Right cardiac atrium (tissue), 5 donors: ENCODE measurements around the gene PAN3. TPM values are rescaled to one million over a fixed set of nuclear protein-coding genes. Genes with fewer than 3 reads are reported as not detected.
A peak's percentile ranks its signal among the peaks of the same experiment; 100 is the strongest.

Source experiments
- ATAC-seq, 2 donors: fragments of 200-7000 bp; cut with Tn5 transposase; one replicate each; pipeline versions ENCODE4 v1.8.0 to v1.9.1; 2020; ENCODE audit warnings: moderate library complexity in 2 of 2, mild to moderate bottlenecking in 1 of 2
- DNase-seq, 3 donors: peaks; one replicate each; pipeline ENCODE4 v3.0.0-alpha.2; 2020
- H3K27ac ChIP-seq: one replicate; pipeline ENCODE4 v1.5.1; 2013; ENCODE audit warnings: mild to moderate bottlenecking, low read length, control low read depth, moderate library complexity
- H3K27me3 ChIP-seq: one replicate; pipeline ENCODE4 v1.6.1; 2013; ENCODE audit not compliant: control insufficient read depth, insufficient read depth
- H3K4me1 ChIP-seq: one replicate; pipeline ENCODE4 v1.6.1; 2013; ENCODE audit warnings: low read length; ENCODE audit not compliant: control insufficient read depth, insufficient read depth
- H3K4me3 ChIP-seq: one replicate; pipeline ENCODE4 v1.5.1; 2013; ENCODE audit warnings: low read length, control low read depth
- H3K9me3 ChIP-seq: one replicate; pipeline ENCODE4 v1.6.1; 2013; ENCODE audit warnings: low read length; ENCODE audit not compliant: control insufficient read depth
- WGBS: extraction: QIAGEN DNeasy Blood & Tissue Kit; methylation state at CpG from one replicate; pipeline ENCODE4 v1.1.7; 2013; 5-methylcytosine and 5-hydroxymethylcytosine counted together
- intact Hi-C, 4 donors: fragments of 100-400 bp; cut with DNase I; formaldehyde crosslinking; loops; one replicate each; pipeline versions ENCODE4 v1.11.0 to v1.14.0; 2022 to 2023
- polyA plus RNA-seq: library from polyadenylated mRNA; stranded (reverse); fragments of 200-250 nt; gene quantifications from one replicate; pipeline ENCODE4 v1.2.3, GENCODE V29; 2013
- total RNA-seq, 4 donors: library from RNA; stranded (reverse); fragmentation: NEBNext Ultra II Directional; extraction: Animal tissue kit (Norgen Biotek cat#: 25700); gene quantifications; one replicate each; pipeline ENCODE4 v1.2.1, GENCODE V29; 2021
- donor health status: healthy with polysubstance abuse.
- donor health status: DM: no; HTN: yes; CAD: no.
- donor health status: DM: no; HTN: no; CAD: no.
- donor health status: DM: no; HTN: yes; CAD: no; lungs with severe emphysema.
- donor health status: DM: yes; HTN: yes; CAD: no.

Gene PAN3
- total and polyA plus RNA-seq, 5 donors, result 4.9 to 14.6 (median 12.8) TPM

GRCh38 chr13:28258417-28258816 lies 120.1 kb downstream of the PAN3 start:
- H3K4me3 ChIP-seq, result no peak overlapping the region
- 78% methylated on average over 3 of the region's 3 CpGs for WGBS
- H3K27ac ChIP-seq, result no peak overlapping the region
- intact Hi-C loops, result no loop called here
- H3K9me3 ChIP-seq, result no peaks in the 10 kb centered on the region
- H3K4me1 ChIP-seq, result peaks cover 1% of the 10 kb centered on the region
- no peaks in the 10 kb centered on the region for H3K27me3 ChIP-seq
- peak in 1 of 2 donors; percentile 66 for ATAC-seq
- no peak for DNase-seq

GRCh38 chr13:28267497-28267896 lies 129.2 kb downstream of the PAN3 start:
- Histone ChIP-seq H3K27me3 (no peaks in the 10 kb centered on the region), H3K9me3 (no peaks in the 10 kb centered on the region), H3K4me3 (no peak overlapping the region), H3K4me1 (no peaks in the 10 kb centered on the region), H3K27ac (no peak overlapping the region)
- 85% methylated on average over 4 of the region's 4 CpGs for whole genome bisulfite sequencing
- no peak for DNase-seq
- ATAC-seq, result no peak
- intact Hi-C loops, result no loop called here

GRCh38 chr13:28268800-28269223 lies 130.5 kb downstream of the PAN3 start:
- Histone ChIP-seq H3K4me1 (no peaks in the 10 kb centered on the region), H3K27me3 (no peaks in the 10 kb centered on the region), H3K27ac (no peak overlapping the region), H3K4me3 (no peak overlapping the region), H3K9me3 (no peaks in the 10 kb centered on the region)
- ATAC-seq (no peak), DNase-seq (no peak)
- intact Hi-C loops, result no loop called here

- H3K4me3 ChIP-seq, result no peak overlapping the region
- ATAC-seq (no peak), DNase-seq (no peak)
- H3K9me3 ChIP-seq, result no peaks in the 10 kb centered on the region
- no peaks in the 10 kb centered on the region for H3K4me1 ChIP-seq
- WGBS, result 96% methylated on average over 2 of the region's 2 CpGs
- no peaks in the 10 kb centered on the region for H3K27me3 ChIP-seq
- intact Hi-C loops, result no loop called here
- no peak overlapping the region for H3K27ac ChIP-seq
Measured at GRCh38 chr13:28271056-28271840, 132.9 kb downstream of the PAN3 start.

- 72% methylated on average over 3 of the region's 3 CpGs for WGBS
- Histone ChIP-seq H3K27ac (no peak overlapping the region), H3K27me3 (no peaks in the 10 kb centered on the region), H3K4me3 (no peak overlapping the region), H3K9me3 (no peaks in the 10 kb centered on the region), H3K4me1 (no peaks in the 10 kb centered on the region)
- intact Hi-C loops, result no loop called here
- DNase-seq, result no peak
- no peak for ATAC-seq
Measured at GRCh38 chr13:28273919-28274318, 135.6 kb downstream of the PAN3 start.

- H3K27ac ChIP-seq, result no peak overlapping the region
- no peak for ATAC-seq
- no peak for DNase-seq
- H3K27me3 ChIP-seq, result no peaks in the 10 kb centered on the region
- WGBS, result 63% methylated on average over 5 of the region's 5 CpGs
- H3K9me3 ChIP-seq, result no peaks in the 10 kb centered on the region
- intact Hi-C loops, result no loop called here
- no peaks in the 10 kb centered on the region for H3K4me1 ChIP-seq
- no peak overlapping the region for H3K4me3 ChIP-seq
Measured at GRCh38 chr13:28282451-28282850, 144.1 kb downstream of the PAN3 start.

- H3K27me3 ChIP-seq, result no peaks in the 10 kb centered on the region
- H3K4me1 ChIP-seq, result no peaks in the 10 kb centered on the region
- intact Hi-C loops, result no loop called here
- WGBS, result 98% methylated on average over 3 of the region's 3 CpGs
- H3K27ac ChIP-seq, result no peak overlapping the region
- DNase-seq (no peak), ATAC-seq (no peak)
- H3K9me3 ChIP-seq, result no peaks in the 10 kb centered on the region
- no peak overlapping the region for H3K4me3 ChIP-seq
Measured at GRCh38 chr13:28283600-28283999, 145.3 kb downstream of the PAN3 start.

- Histone ChIP-seq H3K27me3 (no peaks in the 10 kb centered on the region), H3K27ac (no peak overlapping the region), H3K4me1 (no peaks in the 10 kb centered on the region), H3K9me3 (no peaks in the 10 kb centered on the region), H3K4me3 (no peak overlapping the region)
- DNase-seq (no peak), ATAC-seq (no peak)
- intact Hi-C loops, result no loop called here
- 100% methylated on average over 1 of the region's 1 CpG for WGBS
Measured at GRCh38 chr13:28286263-28286662, 147.9 kb downstream of the PAN3 start.

- Histone ChIP-seq H3K27me3 (no peaks in the 10 kb centered on the region), H3K4me1 (no peaks in the 10 kb centered on the region), H3K9me3 (no peaks in the 10 kb centered on the region), H3K27ac (no peak overlapping the region), H3K4me3 (no peak overlapping the region)
- DNase-seq (no peak), ATAC-seq (peak in 1 of 2 donors; percentile 32)
- WGBS, result 88% methylated on average over 3 of the region's 3 CpGs
- intact Hi-C loops, result no loop called here
Measured at GRCh38 chr13:28297341-28297740, 159.0 kb downstream of the PAN3 start.

- intact Hi-C loops, result no loop called here
- Histone ChIP-seq H3K4me1 (no peaks in the 10 kb centered on the region), H3K27me3 (no peaks in the 10 kb centered on the region), H3K9me3 (no peaks in the 10 kb centered on the region), H3K27ac (no peak overlapping the region), H3K4me3 (no peak overlapping the region)
- ATAC-seq (no peak), DNase-seq (no peak)
- WGBS, result 64% methylated on average over 2 of the region's 2 CpGs
Measured at GRCh38 chr13:28299916-28300315, 161.6 kb downstream of the PAN3 start.

GRCh38 chr13:28301839-28302238 lies 163.5 kb downstream of the PAN3 start:
- Histone ChIP-seq H3K27me3 (no peaks in the 10 kb centered on the region), H3K27ac (no peak overlapping the region), H3K9me3 (no peaks in the 10 kb centered on the region), H3K4me1 (no peaks in the 10 kb centered on the region), H3K4me3 (no peak overlapping the region)
- DNase-seq, result no peak
- ATAC-seq, result no peak
- intact Hi-C loops, result no loop called here
- WGBS, result 54% methylated on average over 4 of the region's 4 CpGs

GRCh38 chr13:28306325-28306724 lies 168.0 kb downstream of the PAN3 start:
- Histone ChIP-seq H3K27ac (no peak overlapping the region), H3K9me3 (no peaks in the 10 kb centered on the region), H3K4me1 (no peaks in the 10 kb centered on the region), H3K4me3 (no peak overlapping the region), H3K27me3 (no peaks in the 10 kb centered on the region)
- intact Hi-C loops, result no loop called here
- ATAC-seq, result no peak
- 86% methylated on average over 10 of the region's 10 CpGs for WGBS
- DNase-seq, result no peak
